K562 (cell line): ENCODE data around the gene KCNAB2. TPM values are rescaled to one million over a fixed set of nuclear protein-coding genes. Genes with fewer than 3 reads are reported as not detected.

Source experiments
- ATAC-seq: fragments of 200-7000 bp; cut with Tn5 transposase; 3 replicates; pipeline ENCODE4 v1.9.1; 2020; ENCODE audit warnings: moderate library complexity
- BruUV-seq: library from RNA; stranded (reverse); fragments of 400-500 nt; replicated peaks from 2 replicates; lab custom pipeline; 2021; lab: Mats Ljungman, UMichigan
- CTCF ChIA-PET: fragments of 300-600 bp; formaldehyde crosslinking; extraction: SDS; loops from one replicate; lab custom pipeline; 2021; ENCODE audit warnings: low intra/inter-chr PET ratio; lab: Yijun Ruan, JAX
- POLR2A ChIA-PET: fragments of 300-600, 350-650 bp; sonication (Branson Sonifier 250); formaldehyde crosslinking; extraction: SDS; loops from one replicate; lab custom pipeline; 2021; ENCODE audit warnings: antibody characterized with exemption, inconsistent platforms; lab: Yijun Ruan, JAX
- DNase-seq, 4 experiments: peaks; one replicate each; pipeline versions ENCODE4 v3.0.0 to v3.0.0-alpha.2; 2011 to 2018; ENCODE audit warnings: low spot score in 3 of 4, mixed read lengths in 3 of 4; ENCODE audit errors: extremely low read depth in 1 of 4
- FAIRE-seq: peaks from 2 replicates; lab custom pipeline; 2011; peaks lifted over from hg19 to GRCh38; lab: Jason Lieb, UNC
- H2AFZ ChIP-seq: 2 replicates; pipeline ENCODE4 v1.6.0; 2011; ENCODE audit warnings: low read depth, low read length, control low read depth, inconsistent platforms
- H3K27ac ChIP-seq: fragments of 200-600 bp; 3 replicates; pipeline ENCODE4 v1.8.0; 2011; ENCODE audit warnings: low read depth, mild to moderate bottlenecking, control low read depth, inconsistent platforms, low read length, moderate library complexity, mixed read lengths; ENCODE audit errors: extremely low read depth
- H3K27me3 ChIP-seq, 2 experiments: fragments of 300-600 bp in 1 of 2; 2 replicates in 1 of 2; 3 replicates in 1 of 2; pipeline versions ENCODE4 v1.6.0 to v1.8.0; 2011; ENCODE audit warnings: inconsistent platforms in 2 of 2, low read length in 2 of 2, mild to moderate bottlenecking in 1 of 2, mixed read lengths in 1 of 2, moderate library complexity in 1 of 2; ENCODE audit not compliant: control insufficient read depth in 2 of 2, insufficient read depth in 2 of 2
- H3K36me3 ChIP-seq: fragments of 300-600 bp; 3 replicates; pipeline ENCODE4 v1.8.0; 2011; ENCODE audit warnings: mild to moderate bottlenecking, low read length, inconsistent platforms; ENCODE audit not compliant: control insufficient read depth, insufficient read depth
- H3K4me1 ChIP-seq, 2 experiments: fragments of 200-600 bp in 1 of 2; replicated peaks in 1 of 2; 2 replicates in 1 of 2; 3 replicates in 1 of 2; pipeline versions ENCODE4 v1.5.1 to v1.8.0; 2011; ENCODE audit warnings: inconsistent platforms in 2 of 2, low read length in 2 of 2, mild to moderate bottlenecking in 1 of 2, mixed read lengths in 1 of 2, moderate library complexity in 1 of 2; ENCODE audit not compliant: control insufficient read depth in 2 of 2, insufficient read depth in 2 of 2
- H3K4me2 ChIP-seq: 2 replicates; pipeline ENCODE4 v1.6.1; 2011; ENCODE audit warnings: low read length, control low read depth, inconsistent platforms, mixed read lengths; ENCODE audit not compliant: insufficient read depth
- H3K4me3 ChIP-seq: fragments of 200-600 bp; sonication (generic), shearing (Covaris generic); 2 replicates; pipeline ENCODE4 v1.5.1; 2016; ENCODE audit warnings: control low read depth, inconsistent platforms
- H3K79me2 ChIP-seq: fragments of 200-600 bp; 3 replicates; pipeline ENCODE4 v1.8.0; 2011; ENCODE audit warnings: low read length, inconsistent platforms; ENCODE audit not compliant: control insufficient read depth, insufficient read depth
- H3K9ac ChIP-seq, 2 experiments: 2 replicates each; pipeline versions ENCODE4 v1.6.0 to v1.6.1; 2011; ENCODE audit warnings: low read depth in 2 of 2, low read length in 2 of 2, control low read depth in 1 of 2, inconsistent platforms in 1 of 2, mild to moderate bottlenecking in 1 of 2, mixed read lengths in 1 of 2; ENCODE audit not compliant: insufficient read depth in 1 of 2
- H3K9me1 ChIP-seq: one replicate; pipeline ENCODE4 v1.6.0; 2011; ENCODE audit warnings: inconsistent platforms, mild to moderate bottlenecking, low read length, moderate library complexity; ENCODE audit not compliant: control insufficient read depth, insufficient read depth
- H3K9me3 ChIP-seq: replicated peaks from 2 replicates; pipeline ENCODE4 v1.5.1; 2011; ENCODE audit warnings: low read depth, low read length, inconsistent platforms; ENCODE audit not compliant: control insufficient read depth, insufficient read depth
- H4K20me1 ChIP-seq: replicated peaks from 2 replicates; pipeline ENCODE4 v1.6.1; 2011; ENCODE audit warnings: low read length, inconsistent platforms, mixed read lengths; ENCODE audit not compliant: control insufficient read depth, insufficient read depth
- ATF7 ChIP-seq: fragments of 450-650 bp; IDR thresholded peaks from 2 replicates; pipeline ENCODE4 v1.7.1; 2014; ENCODE audit warnings: mild to moderate bottlenecking, moderate library complexity
- CREB3 ChIP-seq: fragments of 450-650 bp; conservative IDR thresholded peaks from 2 replicates; pipeline ENCODE4 v1.6.1; 2016; ENCODE audit warnings: missing genetic modification characterization, low read depth, mild to moderate bottlenecking, missing compliant biosample characterization, moderate library complexity
- CSDE1 ChIP-seq, 2 experiments: fragments of 450-650 bp; IDR thresholded peaks; 2 replicates each; pipeline ENCODE4 v1.6.1; 2016; ENCODE audit warnings: mild to moderate bottlenecking in 1 of 2
- NCOA4 ChIP-seq: fragments of 450-650 bp; IDR thresholded peaks from 2 replicates; pipeline ENCODE4 v1.6.1; 2018; ENCODE audit warnings: mild to moderate bottlenecking; ENCODE audit not compliant: partially characterized antibody
- PATZ1 ChIP-seq: fragments of 250-450 bp; sonication (Bioruptor Pico); IDR thresholded peaks from 2 replicates; pipeline ENCODE4 v1.5.0; 2020; ENCODE audit warnings: mild to moderate bottlenecking, borderline replicate concordance
- PHTF2 ChIP-seq: fragments of 250-450 bp; sonication (Bioruptor Pico); IDR thresholded peaks from 2 replicates; pipeline ENCODE4 v1.5.0; 2021; ENCODE audit warnings: mild to moderate bottlenecking
- SMARCA4 ChIP-seq: fragments of 450-650 bp; IDR thresholded peaks from 2 replicates; pipeline ENCODE4 v1.6.1; 2016
- TRIM24 ChIP-seq, 2 experiments: fragments of 450-650 bp; IDR thresholded peaks; 2 replicates each; pipeline ENCODE4 v1.6.1; 2016
- ZNF232 ChIP-seq: sonication (generic); formaldehyde crosslinking; IDR thresholded peaks from 2 replicates; pipeline ENCODE4 v1.8.0; 2022; ENCODE audit warnings: mild to moderate bottlenecking, missing genetic modification reagents
- ZNF311 ChIP-seq: fragments of 250-450 bp; sonication (Bioruptor Pico); IDR thresholded peaks from 2 replicates; pipeline ENCODE4 v1.4.0; 2020; ENCODE audit warnings: mild to moderate bottlenecking, moderate library complexity
- ZNF316 ChIP-seq: fragments of 450-650 bp; IDR thresholded peaks from 2 replicates; pipeline ENCODE4 v1.6.1; 2016
- ZNF347 ChIP-seq: fragments of 450-650 bp; formaldehyde crosslinking; IDR thresholded peaks from 2 replicates; pipeline ENCODE4 v1.4.0; 2020; ENCODE audit warnings: low read depth, mild to moderate bottlenecking, moderate library complexity
- ZNF717 ChIP-seq: fragments of 250-450 bp; sonication (Bioruptor Pico); IDR thresholded peaks from 2 replicates; pipeline ENCODE4 v1.5.0; 2021
- ZNF77 ChIP-seq: fragments of 250-450 bp; sonication (Bioruptor Pico); IDR thresholded peaks from 2 replicates; pipeline ENCODE4 v1.5.0; 2020
- WGBS: fragments of 100-300 bp; shearing (Covaris generic); methylation state at CpG from one replicate; pipeline ENCODE4 v1.1.6; 2016; ENCODE audit warnings: low coverage, mixed read lengths; ENCODE audit not compliant: insufficient coverage; ENCODE audit errors: missing lambda C conversion rate; 5-methylcytosine and 5-hydroxymethylcytosine counted together
- in situ Hi-C: fragments of 300-500 bp; cut with MboI; formaldehyde crosslinking; loops from 4 replicates; pipeline ENCODE4 v1.15.0; 2018; ENCODE audit warnings: inconsistent platforms, mixed read lengths
- intact Hi-C: fragments of 100-400 bp; cut with micrococcal nuclease; formaldehyde crosslinking; loops from 2 replicates; pipeline ENCODE4 v1.14.2; 2022
- polyA plus RNA-seq, 8 experiments: library from polyadenylated mRNA; depleted of rRNA in 4 of 8; stranded (reverse) in 5 of 8; unstranded in 3 of 8; fragments of >200 nt; fragmentation: Nextera tagmentation in 2 of 8; fragmentation: Illumina TruSeq in 1 of 8; extraction: Ambion mirVana in 2 of 8; extraction: Trizol in 1 of 8; gene quantifications; 2 replicates each; pipeline versions ENCODE4 v1.2.1 to v1.2.3, GENCODE V29; 2011 to 2014; ENCODE audit warnings: inconsistent platforms in 1 of 8, missing spikeins in 1 of 8
- total RNA-seq, 7 experiments: library from RNA; depleted of rRNA in 6 of 7; stranded (reverse); fragments of >200 nt in 6 of 7; fragmentation: Illumina TruSeq in 2 of 7; extraction: Trizol in 2 of 7; gene quantifications; 2 replicates each; pipeline versions ENCODE4 v1.2.1 to v1.2.3, GENCODE V29; 2011 to 2021; ENCODE audit warnings: low replicate concordance in 1 of 7

KCNAB2 gene
- total and polyA plus RNA-seq, 9 of the 15 experiments (the other 6 are each of a cell fraction or from before 2014, with no cell fraction given), result 1.8 to 15.8 (median 7.1) TPM

- Histone ChIP-seq H3K9me1 (no peaks in the 10 kb centered on the region), H3K4me1 (peaks cover 0 to 19% of the 10 kb centered on the region in 2 experiments; a peak in 1 of 5 replicates), H3K4me3 (no peak overlapping the region), H3K27me3 (no peaks in the 10 kb centered on the region), H3K27ac (no peak overlapping the region), H3K79me2 (no peaks in the 10 kb centered on the region), H3K36me3 (no peaks in the 10 kb centered on the region; the same call in 2 of the 3 replicates), H2AFZ (no peak overlapping the region), H3K9me3 (no peaks in the 10 kb centered on the region), H4K20me1 (peaks cover 15% of the 10 kb centered on the region), H3K4me2 (no peak overlapping the region), H3K9ac (no peak overlapping the region)
- 56% methylated on average over 4 of the region's 4 CpGs for WGBS
- POLR2A ChIA-PET, result no interaction called here
- ATAC-seq (no peak), DNase-seq (no peak), FAIRE-seq (no peak)
- BruUV-seq, result no TSS peak
- intact Hi-C loops, result no loop called here
- TF ChIP-seq TRIM24 (IDR thresholded peaks at IDR 0.05), result no peak
- TF ChIP-seq SMARCA4, result no peak
- TF ChIP-seq PATZ1, result no peak
- TF ChIP-seq ZNF232 (CRISPR knock-in tag), result no peak
- TF ChIP-seq PHTF2 (CRISPR knock-in tag), result no peak
- TF ChIP-seq CREB3 (tag), result no peak
- TF ChIP-seq ZNF717 (CRISPR knock-in tag), result no peak
- TF ChIP-seq ZNF347 (CRISPR knock-in tag), result no peak
- TF ChIP-seq ZNF316, result no peak
- TF ChIP-seq NCOA4, result no peak
- TF ChIP-seq CSDE1 (IDR thresholded peaks at IDR 0.05), result no peak
- no peak for TF ChIP-seq ZNF77 (CRISPR knock-in tag)
- TF ChIP-seq ATF7, result no peak
- TF ChIP-seq ZNF311 (CRISPR knock-in tag), result no peak
- CTCF ChIA-PET, result no interaction called here
- in situ Hi-C loops, result no loop called here
These were observed 23.5 kb upstream of the KCNAB2 start for GRCh38 chr1:6022193-6022592.
